ENCODE measurements around the gene KRT82. TPM values are rescaled to one million over a fixed set of nuclear protein-coding genes. Genes with fewer than 3 reads are reported as not detected.

Gene KRT82
- total and polyA plus RNA-seq, 2 of the 8 experiments (the other 6 are each of a cell fraction or from before 2014, with no cell fraction given), result not detected

GRCh38 chr12:52396656-52397055, 9.5 kb downstream of the KRT82 start:
- Histone ChIP-seq H3K27ac (ENCODE audit: low read depth, low read length) (no peak overlapping the region), H3K4me2 (ENCODE audit: insufficient read depth in 1 of 2, low read depth in 2 of 2, low read length in 2 of 2) (no peak overlapping the region), H3K4me1 (replicated peaks in 1 of 4; ENCODE audit: control insufficient read depth in 3 of 4, insufficient read depth in 4 of 4, low read length in 3 of 4) (no peaks in the 10 kb centered on the region; a peak in 1 of 7 replicates), H3K4ac (replicated peaks; ENCODE audit: insufficient read length, low read depth, low read length) (no peak overlapping the region), H3K23me2 (ENCODE audit: low read depth, low read length) (peaks cover 3% of the 10 kb centered on the region; the same call in 1 of the 2 replicates), H2BK12ac (ENCODE audit: low read depth, low read length) (no peak overlapping the region), H4K8ac (ENCODE audit: extremely low read depth, insufficient read depth, low read length) (no peak overlapping the region), H3K14ac (ENCODE audit: insufficient read length) (no peak overlapping the region), H3K23ac (ENCODE audit: insufficient read length) (no peak overlapping the region), H3K18ac (ENCODE audit: extremely low read depth, low read length) (no peak overlapping the region), H3K9ac (replicated peaks in 1 of 4; ENCODE audit: extremely low read depth in 1 of 4, low read depth in 3 of 4, low read length in 3 of 4) (no peak overlapping the region), H3K36me3 (ENCODE audit: control insufficient read depth in 2 of 4, insufficient read depth in 4 of 4, low read length in 3 of 4) (no peaks in the 10 kb centered on the region), H2BK20ac (ENCODE audit: low read length) (no peak overlapping the region), H4K91ac (replicated peaks; ENCODE audit: insufficient read length, low read length) (no peak overlapping the region), H3K9me3 (ENCODE audit: insufficient read depth in 2 of 2, low read depth in 1 of 2, low read length in 1 of 2) (no peaks in the 10 kb centered on the region), H3K4me3 (ENCODE audit: extremely low read depth in 1 of 4, insufficient read depth in 2 of 4, low read depth in 3 of 4, low read length in 4 of 4) (no peak overlapping the region), H4K20me1 (replicated peaks in 1 of 2; ENCODE audit: control insufficient read depth in 1 of 2, insufficient read depth in 2 of 2, low read length in 2 of 2) (no peaks in the 10 kb centered on the region), H3K56ac (replicated peaks; ENCODE audit: insufficient read length, low read depth, low read length) (no peak overlapping the region), H3K27me3 (replicated peaks in 1 of 4; ENCODE audit: control insufficient read depth in 3 of 4, extremely low read depth in 1 of 4, insufficient read depth in 3 of 4, low read length in 3 of 4) (peaks cover 0 to 4% (median 0%) of the 10 kb centered on the region in 4 experiments; a peak in 2 of 7 replicates), H2BK15ac (ENCODE audit: low read length) (no peak overlapping the region), H2AFZ (ENCODE audit: low read length) (no peak overlapping the region), H2AK5ac (ENCODE audit: low read depth, low read length) (no peak overlapping the region), H4K5ac (ENCODE audit: insufficient read length, low read depth, low read length) (no peak overlapping the region), H2BK120ac (replicated peaks; ENCODE audit: low read depth, low read length) (no peak overlapping the region), H3K79me1 (ENCODE audit: low read depth, low read length) (no peaks in the 10 kb centered on the region), H3K79me2 (ENCODE audit: control insufficient read depth in 1 of 2, insufficient read depth in 2 of 2, low read length in 2 of 2) (no peaks in the 10 kb centered on the region), H2BK5ac (ENCODE audit: low read depth, low read length) (no peak overlapping the region)
- FAIRE-seq (no peak), DNase-seq (ENCODE audit: low read depth in 1 of 2, low spot score in 2 of 2) (no peak)
- TF ChIP-seq, protein P1, sequence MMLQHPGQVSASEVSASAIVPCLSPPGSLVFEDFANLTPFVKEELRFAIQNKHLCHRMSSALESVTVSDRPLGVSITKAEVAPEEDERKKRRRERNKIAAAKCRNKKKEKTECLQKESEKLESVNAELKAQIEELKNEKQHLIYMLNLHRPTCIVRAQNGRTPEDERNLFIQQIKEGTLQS (IDR thresholded peaks at IDR 0.05; ENCODE audit: insufficient read depth, low read depth, low read length), result no peak
- TF ChIP-seq, protein P2, sequence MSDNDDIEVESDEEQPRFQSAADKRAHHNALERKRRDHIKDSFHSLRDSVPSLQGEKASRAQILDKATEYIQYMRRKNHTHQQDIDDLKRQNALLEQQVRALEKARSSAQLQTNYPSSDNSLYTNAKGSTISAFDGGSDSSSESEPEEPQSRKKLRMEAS (IDR thresholded peaks at IDR 0.05), result no peak
- TF ChIP-seq CREB1 (IDR thresholded peaks at IDR 0.05) (no peak), CHD2 (IDR thresholded peaks at IDR 0.05; ENCODE audit: low read length) (no peak), CBX8 (IDR thresholded peaks at IDR 0.05; ENCODE audit: borderline replicate concordance, low read depth, low read length) (no peak)
- ChIA-PET CTCF (ENCODE audit: partially characterized antibody) (interaction anchor here (0.7 to 11.3 kb wide), 54 partner anchors 10 to 488 kb away, joined by 3 to 112 read pairs (median 10); partner anchors contain the start of genes KRT1, KRT5, KRT6A and KRT71), POLR2A (ENCODE audit: partially characterized antibody) (no interaction called here)
- 94% methylated on average over 8 of the region's 8 CpGs; no CpG with 5 or more reads in 1 of the 2 experiments for WGBS, 2 experiments (ENCODE audit: extremely low coverage in 1 of 2, insufficient coverage in 1 of 2, insufficient read length in 1 of 2, insufficient replicate concordance in 2 of 2, low coverage in 1 of 2, low lambda C conversion rate in 2 of 2, missing lambda C conversion rate in 1 of 2)
